Esophagus mucosa (tissue), 1 donor: ENCODE measurements around the gene OR51M1. TPM values are rescaled to one million over a fixed set of nuclear protein-coding genes. Genes with fewer than 3 reads are reported as not detected.
"Not testable (repeated sequence)": the region's sequence is repeated elsewhere in the genome, so short reads cannot be mapped to it uniquely, and the experiment has no call there.

Experiments
- ATAC-seq: fragments of 200-7000 bp; cut with Tn5 transposase; one replicate; pipeline ENCODE4 v1.9.1; 2020
- total RNA-seq: library from RNA; stranded (reverse); gene quantifications from one replicate; pipeline ENCODE4 v1.2.4, GENCODE V29; 2023
- donor health status: DM: yes; HTN: yes; CAD: no.

The OR51M1 gene
- not detected for total RNA-seq

DNA sequence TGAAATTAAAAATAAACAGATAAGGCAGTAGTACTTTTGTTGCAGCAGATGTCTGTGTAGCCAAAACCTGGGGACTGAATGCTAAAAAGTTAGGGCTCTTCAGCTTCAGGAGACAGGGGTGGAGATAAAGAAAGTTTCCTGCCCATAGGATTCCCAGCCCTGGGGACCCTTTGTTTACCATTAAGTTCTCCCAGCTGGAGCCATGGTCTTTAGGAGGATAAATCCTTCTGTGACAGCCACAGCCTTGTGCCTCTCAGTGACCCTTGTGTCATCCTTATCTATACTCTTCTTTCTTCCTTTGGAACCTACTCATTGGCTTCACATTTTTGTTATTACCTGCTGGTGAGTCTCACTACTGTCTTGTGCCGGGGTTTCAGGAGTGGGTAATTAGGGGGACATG, at the start of gene OR51M1:
Gene OR51M1, plus strand, starts transcription at position 237 of the 400 bp plus-strand sequence. CDS start 5,587 bp downstream, outside the sequence.
- ATAC-seq: no peak

DNA sequence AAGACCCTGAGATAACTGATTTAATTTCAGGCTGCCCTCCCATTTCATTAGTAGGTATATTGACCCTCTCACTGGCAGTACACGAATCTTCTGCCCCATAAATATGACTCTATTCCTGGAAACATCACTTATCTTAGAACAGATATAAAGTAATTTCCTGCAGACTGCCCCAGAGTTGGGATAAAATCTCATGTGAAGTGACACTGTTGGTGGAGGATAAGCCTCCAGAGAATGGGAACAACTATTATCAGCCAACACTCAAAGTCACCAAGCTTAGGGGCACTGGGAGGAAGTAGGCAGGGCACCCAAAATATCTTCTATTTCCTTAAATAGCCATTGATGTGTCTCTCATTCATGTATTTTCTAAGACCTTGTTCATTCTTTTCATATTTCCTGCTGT, 48.4 kb upstream of the OR51M1 start:
- no peak for ATAC-seq

- no peak for ATAC-seq
Observed at GRCh38 chr11:5336331-5336730, 47.3 kb upstream of the OR51M1 start.

DNA sequence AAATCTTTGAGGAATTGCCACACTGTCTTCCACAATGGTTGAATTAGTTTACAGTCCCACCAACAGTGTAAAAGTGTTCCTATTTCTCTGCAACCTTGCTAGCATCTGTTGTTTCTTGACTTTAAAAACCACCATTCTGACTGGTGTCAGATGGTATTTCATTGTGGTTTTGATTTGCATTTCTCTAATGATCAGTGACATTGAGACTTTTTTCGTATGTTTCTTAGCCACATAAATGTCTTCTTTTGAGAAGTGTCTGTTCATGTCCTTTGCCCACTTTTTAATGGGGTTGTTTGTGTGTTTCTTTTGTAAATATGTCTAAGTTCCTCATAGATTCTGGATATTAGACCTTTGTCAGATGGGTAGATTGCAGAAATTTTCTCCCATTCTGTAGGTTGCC, 46.4 kb upstream of the OR51M1 start:
- ATAC-seq: not testable (repeated sequence)

GRCh38 chr11:5339771-5340322, 43.8 kb upstream of the OR51M1 start:
- ATAC-seq: no peak

- no peak for ATAC-seq
Observed at GRCh38 chr11:5343474-5344335, 39.9 kb upstream of the OR51M1 start, which contains the start of gene OR51B5. Gene OR51B5 (minus strand): TSS chr11:5343524. CDS start chr11:5343524, 0 bp downstream.

DNA sequence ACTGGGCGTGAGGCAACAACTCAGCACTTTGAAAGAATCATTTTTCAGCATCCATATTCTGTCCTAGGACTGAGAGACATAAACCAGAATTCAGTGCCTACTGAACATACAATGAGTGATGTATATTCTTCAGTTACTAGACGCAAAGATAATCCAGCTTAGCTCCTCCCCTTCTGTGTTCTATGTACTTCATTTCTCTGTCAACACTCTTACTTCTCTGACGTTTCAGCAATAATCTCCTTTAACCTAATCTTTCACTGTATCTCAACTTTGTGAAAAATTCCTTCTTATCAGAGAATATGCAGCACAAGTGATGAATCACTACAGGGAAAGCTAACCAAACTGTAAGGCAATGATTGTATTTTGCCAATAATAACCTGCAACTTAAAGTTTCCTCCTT, 37.8 kb upstream of the OR51M1 start:
- no peak for ATAC-seq

GRCh38 chr11:5348551-5349194, 34.9 kb upstream of the OR51M1 start:
- no peak for ATAC-seq

DNA sequence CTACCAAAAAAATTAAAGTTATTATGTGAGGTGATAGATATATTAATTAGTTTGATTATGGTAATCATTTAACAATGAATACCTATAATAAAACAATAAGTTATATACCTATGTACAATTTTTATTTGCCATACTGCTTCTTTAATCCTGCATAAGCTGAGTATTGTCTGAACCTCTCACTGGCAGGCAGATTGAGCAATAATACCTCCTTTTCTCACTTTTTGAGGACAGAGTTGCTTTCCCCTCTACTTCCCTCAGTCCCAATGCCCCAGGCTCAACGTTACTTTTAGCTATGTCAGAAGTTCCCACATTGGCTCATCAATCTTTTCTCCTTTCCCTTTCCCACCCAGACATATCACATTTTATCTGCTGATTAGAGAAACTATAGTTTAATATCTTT, 34.1 kb upstream of the OR51M1 start:
- ATAC-seq: no peak

- no peak for ATAC-seq
Observed at GRCh38 chr11:5351208-5351607, 32.4 kb upstream of the OR51M1 start, which contains the start of gene OR51B6. Gene OR51B6 (plus strand): TSS chr11:5351508. CDS start chr11:5351508, 0 bp downstream.

- not testable (repeated sequence) for ATAC-seq
Observed at GRCh38 chr11:5356031-5356430, 27.6 kb upstream of the OR51M1 start.

DNA sequence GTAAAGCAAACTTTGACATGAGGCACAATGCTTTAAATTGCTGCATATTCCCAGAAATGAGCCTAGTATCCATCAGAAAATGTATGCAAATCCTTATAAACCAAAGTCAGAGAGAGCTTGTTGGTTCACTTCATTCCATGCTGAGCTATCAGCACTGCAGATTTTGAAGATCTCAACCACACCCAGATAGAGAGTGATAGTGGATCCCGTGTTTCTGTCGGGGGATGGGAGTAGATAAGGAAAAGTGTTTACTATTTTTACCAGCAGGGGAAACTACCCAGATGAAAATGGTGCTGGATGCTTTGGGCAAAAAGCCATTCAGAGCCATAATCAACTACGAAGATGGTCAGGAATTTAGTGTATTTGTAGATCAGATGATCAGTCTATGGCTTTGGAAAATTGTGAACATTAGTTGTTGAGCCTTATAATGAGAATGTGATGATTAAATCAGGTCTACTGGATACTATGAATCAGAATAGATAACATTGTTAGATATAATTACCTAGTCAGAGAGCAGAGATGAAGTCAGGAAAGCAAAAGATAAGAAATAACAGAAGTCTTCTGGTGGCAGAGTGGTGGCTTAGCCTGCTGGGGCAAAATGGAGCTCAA, 21.5 kb upstream of the OR51M1 start:
- ATAC-seq: no peak

GRCh38 chr11:5363679-5364078, 19.9 kb upstream of the OR51M1 start:
- no peak for ATAC-seq

GRCh38 chr11:5364214-5364613, 19.4 kb upstream of the OR51M1 start:
- no peak for ATAC-seq

DNA sequence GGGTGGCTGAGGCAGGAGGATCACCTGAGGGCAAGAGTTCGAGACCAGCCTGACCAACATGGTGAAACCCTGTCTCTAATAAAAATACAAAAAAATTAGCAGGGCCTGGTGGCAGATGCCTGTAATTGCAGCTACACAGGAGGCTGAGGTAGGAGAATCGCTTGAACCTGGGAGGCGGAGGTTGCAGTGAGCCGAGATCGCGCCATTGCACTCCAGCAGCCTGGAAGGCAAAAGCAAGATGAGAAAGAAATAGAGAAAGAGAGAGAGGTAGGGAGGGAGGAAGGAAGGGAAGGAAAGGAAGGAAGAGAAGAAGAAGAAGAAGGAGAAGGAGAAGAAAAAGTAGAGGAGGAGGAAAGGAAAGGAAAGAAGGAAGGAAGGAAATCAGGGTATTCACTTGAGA, 17.2 kb upstream of the OR51M1 start:
- ATAC-seq: not testable (repeated sequence)

DNA sequence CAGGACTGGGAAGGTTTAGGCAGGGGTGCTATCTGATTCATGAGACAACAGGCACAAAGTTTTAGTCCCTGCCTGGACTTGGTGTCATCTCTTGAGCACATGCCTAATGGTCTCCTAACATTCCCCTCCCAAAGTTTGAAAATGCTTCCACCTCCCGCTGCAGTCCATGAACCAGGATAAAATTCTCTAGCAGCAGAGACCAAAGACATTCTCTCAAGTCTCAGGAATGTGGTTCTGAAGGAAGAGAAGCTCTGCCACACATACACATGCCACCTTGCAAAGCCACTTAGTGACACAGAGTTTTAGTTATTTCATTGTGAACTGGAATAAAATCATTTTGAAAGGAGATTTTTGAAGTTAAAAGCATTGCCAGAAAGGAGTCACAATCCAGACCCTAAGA, 16.8 kb upstream of the OR51M1 start:
- ATAC-seq: no peak

DNA sequence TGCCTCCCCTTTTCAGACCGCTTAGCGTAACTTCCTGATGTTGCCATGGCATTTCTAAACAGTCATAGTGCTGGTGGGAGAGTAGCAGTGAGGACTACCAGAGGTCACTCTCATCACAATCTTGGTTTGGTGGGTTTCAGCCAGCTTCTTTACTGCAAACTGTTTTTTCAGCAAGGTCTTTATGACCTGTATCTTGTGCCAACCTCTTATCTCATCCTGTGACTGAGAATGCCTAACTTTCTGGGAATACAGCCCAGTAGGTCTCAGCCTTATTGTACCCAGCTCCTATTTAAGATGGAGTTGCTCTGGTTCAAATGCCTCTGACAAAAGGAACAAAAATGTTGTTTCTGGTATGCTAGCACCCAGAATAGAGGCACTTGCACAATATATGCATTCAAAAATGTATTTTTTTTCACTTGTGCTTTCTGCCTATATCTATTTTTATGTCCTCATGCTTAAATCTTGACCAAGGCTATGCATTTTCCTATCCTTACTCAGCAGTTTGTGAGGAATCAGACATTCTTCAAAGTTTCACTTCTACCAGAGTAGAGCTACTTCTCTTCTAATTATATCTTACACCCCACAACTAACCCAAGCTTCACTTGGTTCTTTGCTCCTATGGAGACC, 16.1 kb upstream of the OR51M1 start:
- ATAC-seq: no peak

DNA sequence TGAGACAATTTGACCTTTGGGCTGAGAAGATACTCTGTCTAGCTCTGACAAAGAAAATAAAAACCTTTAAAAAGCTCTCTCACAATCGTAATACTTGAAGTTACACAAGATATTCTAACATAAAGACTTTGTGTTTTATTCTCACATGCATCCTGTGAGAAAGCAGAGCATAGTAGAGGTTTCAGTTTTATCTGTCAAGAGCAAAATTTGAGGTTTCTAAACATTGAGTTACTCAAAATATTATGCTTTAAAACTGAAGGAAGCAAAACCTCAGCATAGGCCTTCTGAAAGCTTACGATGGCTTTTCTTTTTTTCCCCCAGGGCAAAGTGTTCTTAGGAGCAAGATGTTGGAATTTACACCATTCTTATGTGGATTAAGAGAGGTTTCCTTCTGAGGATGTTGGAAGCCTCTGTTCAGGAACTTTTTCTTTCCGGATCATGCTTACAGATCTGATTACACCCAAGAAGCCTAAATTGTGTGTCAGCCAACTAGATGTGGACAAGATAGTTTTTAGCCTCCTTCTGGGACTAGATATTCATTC, 15.0 kb upstream of the OR51M1 start:
- ATAC-seq: no peak

DNA sequence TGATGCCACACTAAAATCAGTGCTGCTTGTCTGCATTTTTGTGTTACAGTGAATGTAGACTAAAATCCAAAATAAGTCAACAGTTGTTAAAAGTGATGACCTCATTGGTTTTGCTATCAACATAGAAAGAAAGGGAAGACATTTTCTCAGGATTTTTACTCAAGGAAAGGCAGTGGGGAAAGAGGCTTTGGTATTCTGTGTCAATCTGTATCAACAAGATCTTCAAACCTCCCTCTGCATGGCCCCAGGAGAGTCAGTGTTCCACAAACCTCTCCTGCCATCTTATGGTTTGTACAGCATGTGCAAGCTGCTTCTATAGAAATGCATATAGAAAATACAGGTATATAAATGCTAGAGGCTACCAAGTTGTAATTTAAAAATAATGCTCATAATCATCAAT, 13.8 kb upstream of the OR51M1 start:
- no peak for ATAC-seq

DNA sequence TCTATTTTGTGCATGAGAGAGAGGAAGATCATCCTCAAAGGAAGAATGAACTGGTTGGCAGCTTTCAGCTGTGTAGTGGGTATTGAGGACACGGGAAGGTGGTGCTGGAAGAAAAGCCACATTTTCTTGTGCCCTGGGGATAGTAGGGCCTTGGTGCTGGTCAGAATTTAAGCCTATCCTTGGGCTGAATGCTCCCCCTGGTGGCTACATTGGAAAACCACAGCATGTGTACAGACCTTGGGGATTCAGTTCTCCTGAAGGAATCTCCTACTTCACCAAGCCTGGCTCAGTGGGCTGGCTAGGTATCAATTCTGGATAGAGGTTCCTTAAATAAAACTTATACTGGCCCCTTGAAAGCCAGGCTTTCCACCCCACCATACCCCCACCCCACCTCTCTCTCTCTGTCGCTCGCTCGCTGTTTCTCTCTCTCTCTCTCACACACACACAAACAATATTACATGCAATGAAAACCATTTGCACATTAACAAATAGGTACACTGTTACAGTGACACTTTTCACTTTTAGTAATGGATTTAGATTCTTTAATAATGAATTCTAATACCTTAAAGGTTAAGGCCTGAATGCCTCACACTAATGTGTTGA, 2.8 kb upstream of the OR51M1 start:
- ATAC-seq: peak; percentile 55

- no peak for ATAC-seq
Observed at GRCh38 chr11:5384335-5384734, 723 bp downstream of the OR51M1 start.

DNA sequence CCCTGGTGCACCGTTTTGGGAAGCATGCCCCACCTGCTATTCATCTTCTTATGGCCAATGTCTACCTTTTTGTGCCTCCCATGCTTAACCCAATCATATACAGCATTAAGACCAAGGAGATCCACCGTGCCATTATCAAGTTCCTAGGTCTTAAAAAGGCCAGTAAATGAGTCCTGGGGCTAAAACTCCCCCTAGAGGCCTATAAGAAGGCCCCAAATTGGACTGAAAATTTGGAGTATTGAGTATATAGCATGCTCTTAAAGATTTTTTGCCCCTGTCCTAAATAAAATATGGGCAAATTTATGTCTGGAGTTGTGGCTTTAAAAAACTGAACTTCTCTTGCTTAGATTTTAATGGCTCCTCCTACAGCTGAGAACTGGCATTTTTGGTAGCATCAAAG, 6.6 kb downstream of the OR51M1 start:
- ATAC-seq: no peak
